TTC549 (cell line): ENCODE data around the gene PIK3CD.
"Not testable (repeated sequence)": the region's sequence is repeated elsewhere in the genome, so short reads cannot be mapped to it uniquely, and the experiment has no call there.

Experiments
- FAIRE-seq: peaks from 2 replicates; lab custom pipeline; 2012; peaks lifted over from hg19 to GRCh38; lab: Jason Lieb, UNC

The PIK3CD gene

DNA sequence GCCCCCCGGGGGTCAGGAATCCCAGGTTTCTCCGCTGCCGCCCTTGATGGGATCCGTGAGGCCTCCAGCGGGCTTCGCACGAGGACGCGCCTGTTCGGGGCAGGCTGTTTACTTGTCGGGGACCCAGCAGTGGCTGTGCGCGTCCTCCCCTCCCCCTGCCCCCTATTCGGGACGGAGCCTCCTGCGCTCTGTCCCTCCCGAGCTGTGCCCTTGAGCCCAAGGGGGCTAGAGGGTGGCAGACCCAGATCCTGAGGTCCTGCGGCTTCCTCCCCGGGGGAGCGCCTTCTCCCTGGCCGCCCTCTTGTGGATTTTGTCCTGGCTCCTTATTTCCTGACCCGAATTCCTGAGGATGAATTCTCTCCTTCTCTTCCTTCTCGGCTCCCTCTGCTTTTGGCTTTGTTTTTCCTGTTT lies 38.4 kb downstream of the PIK3CD start:
- FAIRE-seq, result no peak

DNA sequence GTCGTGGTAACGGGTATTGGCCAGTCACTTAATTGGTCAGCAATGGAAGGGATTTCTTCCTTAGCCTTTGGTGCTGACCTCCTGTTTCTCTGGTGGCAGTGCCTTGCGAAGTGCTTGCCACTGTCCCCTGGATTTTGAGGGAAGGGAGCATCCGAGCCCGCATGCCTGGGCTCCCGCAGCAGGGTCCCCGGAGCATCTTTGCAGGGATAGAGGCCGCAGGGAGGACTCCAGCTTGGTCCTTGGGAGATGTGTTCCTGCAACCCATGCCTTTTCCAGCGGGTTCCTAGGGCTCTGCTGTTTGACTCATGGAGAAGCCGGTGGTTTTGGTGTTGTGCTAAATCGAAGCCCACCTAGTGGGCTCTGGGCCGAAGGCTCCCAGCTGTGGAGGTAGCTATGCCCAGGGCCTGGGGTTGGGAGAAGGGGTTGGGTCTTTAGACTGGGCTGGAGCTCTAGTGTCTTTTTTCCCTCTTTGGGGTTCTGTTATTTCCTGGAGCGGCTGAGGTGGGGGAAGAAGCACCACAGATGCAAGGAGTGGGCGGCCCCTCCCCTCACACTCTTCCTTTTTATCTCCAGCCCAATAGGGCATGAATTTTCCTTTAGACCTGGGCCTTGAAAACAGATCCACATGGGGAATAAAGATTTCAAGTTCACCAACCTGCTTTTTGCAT lies 39.0 kb downstream of the PIK3CD start:
- FAIRE-seq, result no peak

DNA sequence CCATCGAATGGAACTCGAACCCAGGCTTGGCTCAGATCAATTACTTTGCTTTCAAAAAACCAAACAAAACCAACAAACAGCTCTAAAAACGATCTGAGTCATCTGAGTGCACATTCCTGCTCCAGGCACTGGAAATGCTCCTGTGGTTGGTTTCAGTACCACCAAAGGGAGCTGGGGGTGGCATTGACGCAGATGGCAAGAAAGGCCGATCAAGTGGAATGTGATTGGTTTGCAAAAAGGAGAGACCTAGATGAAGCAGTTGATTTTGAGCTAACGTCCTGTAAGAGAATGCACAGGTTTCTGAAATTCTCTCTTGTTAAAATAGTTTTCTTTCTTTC lies 39.5 kb downstream of the PIK3CD start:
- FAIRE-seq, result no peak

DNA sequence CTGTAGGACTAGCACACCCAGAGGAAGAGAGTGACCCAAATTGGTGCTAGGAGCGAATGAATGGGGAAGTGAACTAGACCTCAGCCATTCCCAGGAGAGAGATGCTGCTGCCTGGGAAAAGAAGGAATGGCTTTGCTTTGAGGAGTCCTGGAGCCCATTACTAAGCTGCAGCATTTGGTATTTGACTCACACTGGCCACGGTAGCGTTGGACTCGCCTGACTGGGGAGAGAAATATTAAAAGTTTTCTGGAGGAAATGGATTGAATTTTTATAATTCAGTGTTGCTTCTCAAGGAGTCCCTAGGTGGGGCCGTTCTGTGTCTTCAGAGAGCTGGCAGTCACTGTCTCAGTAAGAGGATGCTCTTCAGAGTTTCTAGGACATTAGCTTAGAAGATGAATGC lies 40.2 kb downstream of the PIK3CD start:
- FAIRE-seq, result no peak

DNA sequence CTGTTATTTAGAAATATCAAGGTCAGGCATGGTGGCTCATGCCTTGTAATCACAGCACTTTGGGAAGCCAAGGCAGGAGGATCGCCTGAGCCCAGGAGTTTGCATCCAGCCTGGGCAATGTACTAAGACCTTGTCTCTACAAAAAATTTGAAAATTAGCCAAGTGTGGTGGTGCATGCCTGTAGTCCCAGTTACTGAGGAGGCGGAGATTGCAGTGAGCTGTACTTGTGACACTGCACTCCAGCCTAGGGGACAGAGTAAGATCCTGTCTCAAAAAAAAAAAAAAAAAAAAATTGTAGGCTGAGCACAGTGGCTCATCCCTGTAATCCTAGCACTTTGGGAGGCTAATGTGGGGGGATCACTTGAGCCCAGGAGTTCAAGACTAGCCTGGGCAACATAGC lies 45.3 kb downstream of the PIK3CD start:
- no peak for FAIRE-seq

DNA sequence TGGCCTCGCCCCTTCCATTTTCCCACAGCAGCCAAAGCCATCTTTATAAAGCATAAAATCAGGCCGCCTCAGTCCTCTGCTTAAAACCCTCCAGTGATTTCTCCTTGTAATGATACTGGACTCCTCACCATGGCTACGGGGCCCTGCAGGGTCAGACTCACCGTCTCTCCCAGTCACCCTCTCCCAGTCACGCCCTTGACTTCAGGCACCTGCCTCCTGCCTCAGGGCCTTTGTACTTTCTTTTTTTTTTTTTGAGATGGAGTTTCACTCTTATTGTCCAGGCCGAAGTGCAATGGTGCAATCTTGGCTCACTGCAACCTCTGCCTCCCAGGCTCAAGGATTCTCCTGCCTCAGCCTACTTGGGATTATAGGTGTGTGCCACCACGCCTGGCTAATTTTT lies 47.8 kb downstream of the PIK3CD start:
- FAIRE-seq, result no peak

DNA sequence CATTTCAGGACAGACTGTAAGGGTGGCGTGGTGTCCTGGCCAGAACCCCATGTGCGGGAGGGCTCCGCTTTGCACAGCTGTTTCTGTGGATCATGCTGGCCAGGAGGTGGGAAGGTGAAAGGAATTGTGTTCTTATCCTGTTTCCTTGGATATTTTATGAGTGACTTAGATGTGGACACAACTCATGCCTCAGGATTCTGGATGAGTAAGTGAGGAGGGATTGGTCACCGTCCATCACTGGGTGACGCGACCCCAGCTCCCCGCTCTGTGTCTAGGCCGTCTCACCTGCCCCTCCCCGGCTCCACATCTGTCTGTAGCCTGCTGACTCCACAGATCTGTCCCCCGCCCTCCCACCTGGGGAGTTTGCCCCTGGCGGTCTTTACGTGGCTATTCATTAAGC lies 48.8 kb downstream of the PIK3CD start:
- FAIRE-seq, result no peak

DNA sequence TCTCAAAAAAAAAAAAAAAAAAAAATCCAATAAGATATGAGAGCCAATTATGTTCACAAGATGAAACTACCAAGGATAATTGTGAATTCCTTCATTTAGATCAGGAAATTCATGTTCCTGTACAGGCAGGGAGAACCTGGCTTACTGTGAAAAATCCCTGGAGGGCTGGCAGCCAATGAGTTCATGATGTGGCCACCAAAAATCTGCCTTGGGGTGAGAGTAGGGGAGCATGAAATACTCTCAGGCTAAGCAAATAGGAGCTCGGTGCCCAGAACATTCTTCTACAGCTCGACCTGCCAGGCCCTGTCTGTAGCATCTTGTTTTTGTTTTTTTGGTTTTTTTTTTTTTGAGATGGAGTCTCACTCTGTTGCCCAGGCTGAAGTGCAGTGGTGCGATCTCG lies 50.1 kb downstream of the PIK3CD start:
- FAIRE-seq, result no peak

DNA sequence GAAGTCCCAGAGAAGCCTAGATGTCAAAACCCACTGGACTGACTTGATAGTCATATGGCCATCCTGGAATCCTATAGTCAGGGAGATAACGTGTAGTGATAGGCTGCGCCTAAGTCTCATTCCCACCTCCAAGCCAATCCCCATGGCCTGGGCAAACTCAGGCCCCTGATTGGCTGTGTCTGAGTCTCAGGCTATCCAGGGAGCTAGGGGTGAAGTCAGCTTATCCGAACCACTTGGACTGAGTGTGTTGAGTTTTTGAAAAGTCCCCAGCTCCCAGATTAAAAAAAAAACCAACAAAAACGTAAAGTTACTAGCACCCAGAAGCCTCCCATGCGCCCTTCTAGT lies 51.6 kb downstream of the PIK3CD start:
- no peak for FAIRE-seq

DNA sequence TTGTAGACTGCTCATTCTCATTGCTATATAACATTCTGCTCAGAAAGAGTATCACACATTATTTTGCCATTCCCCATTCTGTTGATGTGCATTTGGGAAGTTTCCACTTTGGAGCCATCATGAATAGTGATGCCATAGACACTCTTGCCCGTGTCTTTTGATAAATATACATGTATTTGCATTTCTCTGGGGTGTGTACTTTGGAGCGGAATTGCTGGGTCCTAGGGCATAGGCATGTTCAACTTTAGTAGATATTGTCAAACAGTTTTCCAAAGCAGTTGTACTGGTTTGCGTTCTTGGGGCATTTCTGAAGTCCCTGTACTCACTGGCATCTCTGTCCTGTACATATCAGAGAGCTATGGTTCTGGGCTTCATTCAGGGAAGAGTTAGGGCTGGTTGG lies 52.1 kb downstream of the PIK3CD start:
- no peak for FAIRE-seq

DNA sequence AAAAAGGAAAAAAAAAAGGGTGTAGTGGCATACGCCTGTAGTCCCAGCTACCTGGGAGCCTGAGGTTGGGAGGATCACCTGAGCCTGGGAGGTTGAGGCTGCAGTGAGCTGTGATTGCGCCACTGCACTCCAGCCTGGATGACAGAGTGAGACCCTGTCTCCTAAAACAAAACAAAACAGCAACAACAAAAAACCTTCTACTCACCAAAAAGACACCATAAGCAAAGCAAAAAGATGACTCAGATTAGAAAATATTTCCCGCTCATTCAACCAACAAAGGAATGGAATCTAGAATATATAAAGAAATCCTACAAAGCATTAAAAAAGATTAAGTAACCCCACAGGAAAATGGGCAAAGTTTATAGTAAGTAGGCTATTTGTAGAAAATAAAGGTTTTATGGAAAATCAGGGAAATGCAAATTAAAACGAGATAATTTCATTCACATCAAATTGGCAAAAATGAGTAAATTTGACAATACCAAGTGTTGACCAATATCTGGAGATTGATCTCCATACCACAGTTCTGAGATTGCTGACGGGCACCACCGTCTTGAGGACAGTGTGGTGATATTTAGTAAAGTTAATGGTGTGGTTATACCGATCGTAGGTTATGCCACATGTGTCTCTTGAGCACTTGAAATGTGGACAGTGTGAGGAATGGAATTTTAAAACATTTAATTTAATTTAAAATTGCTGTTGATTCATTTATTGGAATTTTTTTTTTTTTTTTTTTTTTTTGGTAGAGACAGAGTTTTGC lies 54.0 kb downstream of the PIK3CD start:
- no peak for FAIRE-seq

DNA sequence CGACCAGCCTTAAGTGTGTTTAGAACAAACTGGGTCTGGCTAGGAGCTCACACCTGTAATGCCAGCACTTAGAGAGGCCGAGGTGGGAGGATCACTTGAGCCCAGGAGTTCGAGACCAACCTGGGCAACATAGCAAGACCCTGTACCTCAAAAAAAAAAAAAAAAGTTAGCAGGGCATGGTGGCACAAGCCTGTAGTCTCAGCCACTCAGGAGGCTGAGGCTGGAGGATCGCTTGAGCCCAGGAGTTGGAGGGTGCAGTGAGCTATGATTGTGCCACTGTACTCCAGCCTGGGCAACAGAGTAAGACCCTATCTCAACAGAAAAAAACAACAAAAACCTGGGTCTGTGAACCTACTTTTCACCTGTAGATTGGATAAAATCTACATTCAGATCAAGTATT lies 54.6 kb downstream of the PIK3CD start:
- no peak for FAIRE-seq

DNA sequence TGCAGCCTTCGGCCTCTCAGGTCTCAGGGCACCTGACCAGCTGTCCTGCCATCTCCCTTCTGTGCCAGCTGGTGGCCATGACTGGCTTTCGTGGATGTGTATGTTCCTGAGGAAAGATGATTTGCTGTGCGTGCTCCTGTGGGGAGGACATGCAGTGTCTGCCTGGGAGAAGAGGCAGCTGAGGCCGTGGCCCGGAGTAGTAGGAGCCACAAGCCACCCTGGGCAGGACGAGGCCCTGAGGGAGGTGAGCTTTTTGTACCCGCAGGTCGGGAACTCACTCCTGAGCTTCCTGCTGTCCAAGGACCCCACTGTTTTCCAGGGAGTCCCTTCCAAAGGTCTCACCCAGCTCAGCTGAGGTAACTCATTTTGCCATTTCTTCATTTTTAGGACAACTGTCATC lies 58.5 kb downstream of the PIK3CD start:
- no peak for FAIRE-seq

DNA sequence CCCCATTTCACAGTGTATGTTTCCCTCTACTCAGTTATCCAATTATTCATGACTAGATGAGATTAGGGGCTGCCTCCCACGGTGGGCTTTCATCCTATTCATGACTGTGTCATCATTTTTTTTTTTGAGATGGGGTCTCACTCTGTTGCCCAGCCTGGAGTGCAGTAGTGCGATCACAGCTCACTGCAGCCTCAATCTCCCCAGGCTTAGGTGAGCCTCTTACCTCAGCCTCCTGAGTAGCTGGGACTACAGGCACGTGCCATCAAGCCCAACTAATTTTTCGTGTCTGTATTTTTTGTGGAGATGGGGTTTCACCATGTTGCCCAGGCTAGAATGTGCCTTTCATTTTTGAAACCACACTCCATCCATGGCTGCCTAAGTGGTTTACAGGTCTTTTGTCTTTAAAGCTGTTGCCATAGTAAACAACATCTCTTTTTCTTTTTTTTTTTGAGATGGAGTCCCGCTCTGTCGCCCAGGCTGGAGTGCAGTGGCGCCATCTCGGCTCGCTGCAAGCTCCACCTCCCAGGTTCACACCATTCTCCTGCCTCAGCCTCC lies 60.0 kb downstream of the PIK3CD start:
- no peak for FAIRE-seq

DNA sequence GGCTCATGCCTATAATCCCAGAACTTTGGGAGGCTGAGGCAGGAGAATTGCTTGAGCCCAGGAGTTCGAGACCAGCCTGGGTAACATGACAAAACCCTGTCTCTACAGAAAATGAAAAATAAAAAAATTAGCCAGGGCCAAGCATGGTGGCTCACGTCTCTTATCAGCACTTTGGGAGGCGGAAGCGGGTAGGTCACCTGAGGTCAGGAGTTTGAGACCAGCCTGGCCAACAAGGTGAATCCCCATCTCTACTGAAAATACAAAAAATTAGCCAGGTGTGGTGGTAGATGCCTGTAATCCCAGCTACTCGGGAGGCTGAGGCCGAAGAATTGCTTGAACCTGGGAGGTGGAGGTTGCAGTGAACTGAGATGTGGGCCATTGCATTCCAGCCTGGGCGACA lies 61.2 kb downstream of the PIK3CD start:
- FAIRE-seq, result not testable (repeated sequence)

DNA sequence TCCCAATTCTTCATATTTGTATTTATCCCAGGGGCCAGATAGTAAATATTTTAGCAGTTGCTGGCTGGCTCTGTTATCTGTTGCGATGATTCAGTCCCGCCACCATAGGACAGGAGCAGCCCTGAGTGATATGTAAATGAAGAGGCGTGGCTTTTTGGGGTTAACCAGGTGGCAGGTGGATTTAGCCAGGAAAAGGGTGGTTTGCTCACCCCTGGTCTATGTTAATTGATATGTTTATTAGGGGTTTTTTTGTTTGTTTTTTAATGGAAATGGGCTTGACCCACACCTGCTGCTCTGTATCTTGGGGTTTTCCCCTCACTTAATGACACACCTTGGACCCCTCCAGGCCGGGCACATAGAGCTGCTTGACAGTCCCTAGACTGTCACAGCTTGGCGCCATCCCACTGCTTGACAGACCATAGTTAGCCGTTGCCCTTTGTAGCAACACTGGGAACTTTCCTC lies 62.8 kb downstream of the PIK3CD start:
- FAIRE-seq, result no peak

DNA sequence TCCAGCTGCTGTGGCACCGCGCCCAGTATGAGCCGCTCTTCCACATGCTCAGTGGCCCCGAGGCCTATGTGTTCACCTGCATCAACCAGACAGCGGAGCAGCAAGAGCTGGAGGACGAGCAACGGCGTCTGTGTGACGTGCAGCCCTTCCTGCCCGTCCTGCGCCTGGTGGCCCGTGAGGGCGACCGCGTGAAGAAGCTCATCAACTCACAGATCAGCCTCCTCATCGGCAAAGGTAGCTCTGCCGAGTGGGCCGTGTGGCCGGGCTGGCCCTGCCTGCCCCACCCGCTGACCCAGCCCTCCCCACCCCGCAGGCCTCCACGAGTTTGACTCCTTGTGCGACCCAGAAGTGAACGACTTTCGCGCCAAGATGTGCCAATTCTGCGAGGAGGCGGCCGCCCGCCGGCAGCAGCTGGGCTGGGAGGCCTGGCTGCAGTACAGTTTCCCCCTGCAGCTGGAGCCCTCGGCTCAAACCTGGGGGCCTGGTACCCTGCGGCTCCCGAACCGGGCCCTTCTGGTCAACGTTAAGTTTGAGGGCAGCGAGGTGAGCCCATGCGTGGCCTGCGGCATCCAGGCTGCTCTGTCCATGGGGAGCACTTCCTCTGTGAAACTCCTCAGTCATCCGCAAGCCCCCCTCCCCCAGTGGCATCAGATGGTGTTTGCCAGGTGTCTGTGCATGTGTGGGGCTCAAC lies 64.2 kb downstream of the PIK3CD start:
- no peak for FAIRE-seq

DNA sequence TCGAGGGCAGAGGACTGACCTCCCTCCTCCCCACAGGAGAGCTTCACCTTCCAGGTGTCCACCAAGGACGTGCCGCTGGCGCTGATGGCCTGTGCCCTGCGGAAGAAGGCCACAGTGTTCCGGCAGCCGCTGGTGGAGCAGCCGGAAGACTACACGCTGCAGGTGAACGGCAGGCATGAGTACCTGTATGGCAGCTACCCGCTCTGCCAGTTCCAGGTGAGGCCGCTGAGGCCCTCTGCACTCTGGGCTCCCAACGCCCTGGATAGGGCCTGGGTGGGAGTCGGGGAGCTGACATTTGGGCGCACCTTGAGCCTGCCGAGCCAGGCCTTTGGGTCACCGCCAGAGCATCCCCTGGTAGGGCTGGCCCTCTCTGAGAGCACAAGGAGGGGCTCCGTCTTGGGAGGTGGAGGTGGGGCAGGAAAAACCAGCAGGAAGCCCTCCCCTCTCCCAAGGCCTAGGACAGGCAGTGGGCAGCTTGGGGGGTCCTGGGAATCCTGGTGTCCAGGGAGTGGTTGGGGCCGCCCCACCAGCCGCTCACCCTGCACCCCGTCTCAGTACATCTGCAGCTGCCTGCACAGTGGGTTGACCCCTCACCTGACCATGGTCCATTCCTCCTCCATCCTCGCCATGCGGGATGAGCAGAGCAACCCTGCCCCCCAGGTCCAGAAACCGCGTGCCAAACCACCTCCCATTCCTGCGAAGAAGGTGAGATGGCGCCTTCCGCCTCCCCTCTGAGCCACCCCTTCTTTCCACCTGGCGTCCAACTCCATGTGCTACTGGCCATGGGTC lies 65.1 kb downstream of the PIK3CD start:
- FAIRE-seq, result no peak

DNA sequence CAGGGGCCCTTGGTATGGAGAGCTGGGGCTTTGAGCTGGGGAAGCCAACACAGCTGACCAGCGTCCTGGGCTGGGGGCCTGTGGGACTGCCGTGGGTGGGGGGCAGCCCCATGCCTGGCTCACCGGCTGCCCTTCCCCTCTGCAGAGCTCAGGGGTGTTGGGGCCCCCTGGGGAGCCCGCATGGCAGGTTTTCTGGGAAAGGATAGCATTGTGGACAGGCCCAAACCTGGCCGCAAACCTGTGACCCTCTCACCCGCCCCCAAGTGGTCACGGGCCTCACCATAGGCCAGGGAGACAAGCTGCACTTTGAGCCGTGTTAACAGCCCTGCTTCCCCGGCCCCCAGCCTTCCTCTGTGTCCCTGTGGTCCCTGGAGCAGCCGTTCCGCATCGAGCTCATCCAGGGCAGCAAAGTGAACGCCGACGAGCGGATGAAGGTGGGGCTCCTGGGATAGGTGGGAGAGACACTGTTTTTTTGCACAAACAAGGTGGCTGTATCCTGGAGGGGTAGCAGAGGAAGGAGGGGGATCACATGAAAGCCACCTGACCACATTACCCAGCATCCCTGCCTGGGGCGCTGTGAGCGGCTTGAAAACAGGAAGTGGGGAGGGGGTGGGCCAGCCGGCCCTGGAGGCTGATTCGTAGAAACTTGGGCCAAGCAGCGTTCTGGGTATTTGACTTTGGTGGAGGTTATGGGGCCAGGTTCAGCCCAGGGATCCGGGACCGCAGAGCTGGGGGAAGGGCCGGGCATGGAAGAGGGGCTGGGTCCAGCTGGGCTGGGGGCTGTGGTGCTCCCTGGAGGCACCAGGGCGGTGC lies 65.9 kb downstream of the PIK3CD start:
- no peak for FAIRE-seq

DNA sequence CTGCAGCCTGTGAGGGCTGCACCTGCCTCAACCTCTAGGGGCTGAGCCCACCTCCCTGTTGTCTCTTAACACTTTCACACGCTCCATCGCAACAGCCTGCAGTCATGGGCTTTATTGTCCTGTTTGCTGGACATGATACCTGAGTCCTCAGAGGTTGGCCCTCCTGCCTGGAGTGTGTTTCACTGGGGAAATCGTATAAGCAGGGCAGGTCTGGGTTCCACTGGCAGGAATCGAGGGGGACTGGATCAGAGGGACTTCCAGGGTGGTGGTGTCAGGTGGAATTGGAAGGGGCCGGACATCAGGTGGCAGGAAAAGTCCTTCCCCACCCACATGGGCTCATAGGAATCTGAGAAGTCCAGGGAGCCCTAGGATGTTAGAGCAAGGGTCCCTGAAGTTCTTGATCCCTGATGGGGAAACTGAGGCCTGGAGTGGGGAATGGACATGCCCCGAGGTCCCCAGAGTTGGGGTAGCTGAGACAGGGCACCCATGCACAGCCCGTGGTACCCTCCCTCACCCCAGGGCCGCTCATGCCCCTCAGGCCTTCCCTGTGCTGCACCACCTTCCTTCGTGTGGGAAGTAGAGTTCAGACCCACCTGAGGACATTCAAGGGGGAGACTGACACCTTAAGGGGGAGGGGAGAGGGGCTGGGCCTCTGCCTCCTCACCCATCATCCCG lies 66.6 kb downstream of the PIK3CD start:
- FAIRE-seq, result no peak
